Stimulated activated naive CD8-positive, alpha-beta T cell treated with anti-CD3 and anti-CD28 coated beads, Interleukin-15, Interleukin-2, amounts not matched to agents 100 ng/mL and 50 ng/mL, for 24 hours (primary cell): Measurements from ENCODE around the gene LY6G6D.
A peak's percentile ranks its signal among the peaks of the same experiment; 100 is the strongest.

Experiments
- H3K27ac Mint-ChIP-seq: one replicate; pipeline ENCODE4 v1.8.0; 2021; ENCODE audit warnings: mild to moderate bottlenecking, mixed read lengths
- H3K27me3 Mint-ChIP-seq: one replicate; pipeline ENCODE4 v1.8.0; 2021; ENCODE audit warnings: mixed read lengths
- H3K36me3 Mint-ChIP-seq: one replicate; pipeline ENCODE4 v1.8.0; 2021; ENCODE audit warnings: low read depth, mixed read lengths
- H3K4me1 Mint-ChIP-seq: one replicate; pipeline ENCODE4 v1.8.0; 2021; ENCODE audit warnings: low read depth, mixed read lengths
- H3K4me3 Mint-ChIP-seq: one replicate; pipeline ENCODE4 v1.8.0; 2021; ENCODE audit warnings: mild to moderate bottlenecking, mixed read lengths
- H3K9me3 Mint-ChIP-seq: one replicate; pipeline ENCODE4 v1.8.0; 2021; ENCODE audit warnings: mixed read lengths

Gene LY6G6D

GRCh38 chr6:31687860-31688693 lies 27.1 kb upstream of the LY6G6D start:
- Mint-ChIP-seq H3K4me1 (peaks cover 16% of the 10 kb centered on the region), H3K27ac (no peak overlapping the region), H3K36me3 (peaks cover 30% of the 10 kb centered on the region), H3K4me3 (no peak overlapping the region), H3K27me3 (no peaks in the 10 kb centered on the region), H3K9me3 (no peaks in the 10 kb centered on the region)

- H3K9me3 Mint-ChIP-seq = no peaks in the 10 kb centered on the region
- peaks cover 33% of the 10 kb centered on the region for H3K36me3 Mint-ChIP-seq
- H3K4me3 Mint-ChIP-seq = no peak overlapping the region
- H3K27ac Mint-ChIP-seq = peak overlapping the region; percentile 49
- H3K27me3 Mint-ChIP-seq = no peaks in the 10 kb centered on the region
- H3K4me1 Mint-ChIP-seq = peaks cover 16% of the 10 kb centered on the region
These were observed 25.7 kb upstream of the LY6G6D start for GRCh38 chr6:31689249-31690110.

GRCh38 chr6:31690231-31691077 lies 24.7 kb upstream of the LY6G6D start:
- H3K27ac Mint-ChIP-seq = peak overlapping the region; percentile 60
- H3K36me3 Mint-ChIP-seq = peaks cover 41% of the 10 kb centered on the region
- no peaks in the 10 kb centered on the region for H3K9me3 Mint-ChIP-seq
- H3K4me3 Mint-ChIP-seq = no peak overlapping the region
- no peaks in the 10 kb centered on the region for H3K27me3 Mint-ChIP-seq
- H3K4me1 Mint-ChIP-seq = peaks cover 16% of the 10 kb centered on the region

- Mint-ChIP-seq H3K4me3 (no peak overlapping the region), H3K9me3 (no peaks in the 10 kb centered on the region), H3K36me3 (peaks cover 41% of the 10 kb centered on the region), H3K27ac (peak overlapping the region; percentile 60), H3K27me3 (no peaks in the 10 kb centered on the region), H3K4me1 (peaks cover 16% of the 10 kb centered on the region)
These were observed 24.1 kb upstream of the LY6G6D start for GRCh38 chr6:31691078-31691463.

GRCh38 chr6:31691564-31692108 lies 23.5 kb upstream of the LY6G6D start:
- no peak overlapping the region for H3K4me3 Mint-ChIP-seq
- no peak overlapping the region for H3K27ac Mint-ChIP-seq
- peaks cover 45% of the 10 kb centered on the region for H3K36me3 Mint-ChIP-seq
- H3K27me3 Mint-ChIP-seq = no peaks in the 10 kb centered on the region
- peaks cover 16% of the 10 kb centered on the region for H3K4me1 Mint-ChIP-seq
- H3K9me3 Mint-ChIP-seq = no peaks in the 10 kb centered on the region

- Mint-ChIP-seq H3K9me3 (no peaks in the 10 kb centered on the region), H3K27ac (no peak overlapping the region), H3K4me3 (no peak overlapping the region), H3K36me3 (peaks cover 45% of the 10 kb centered on the region), H3K27me3 (no peaks in the 10 kb centered on the region), H3K4me1 (peaks cover 17% of the 10 kb centered on the region)
These were observed 22.8 kb upstream of the LY6G6D start for GRCh38 chr6:31692353-31692752.

- H3K4me1 Mint-ChIP-seq = peaks cover 23% of the 10 kb centered on the region
These were observed 22.3 kb upstream of the LY6G6D start for GRCh38 chr6:31692886-31693285.

GRCh38 chr6:31693535-31693934 lies 21.6 kb upstream of the LY6G6D start:
- Mint-ChIP-seq H3K36me3 (peaks cover 48% of the 10 kb centered on the region), H3K27ac (no peak overlapping the region), H3K4me3 (no peak overlapping the region), H3K4me1 (peaks cover 25% of the 10 kb centered on the region), H3K9me3 (no peaks in the 10 kb centered on the region), H3K27me3 (no peaks in the 10 kb centered on the region)

More at GRCh38 chr6:31692886-31693285, 22.3 kb upstream of the LY6G6D start:
- Mint-ChIP-seq H3K27me3 (no peaks in the 10 kb centered on the region), H3K4me3 (no peak overlapping the region), H3K27ac (no peak overlapping the region), H3K36me3 (peaks cover 47% of the 10 kb centered on the region), H3K9me3 (no peaks in the 10 kb centered on the region)

- Mint-ChIP-seq H3K9me3 (no peaks in the 10 kb centered on the region), H3K27me3 (no peaks in the 10 kb centered on the region), H3K4me3 (no peak overlapping the region), H3K27ac (peak overlapping the region; percentile 26), H3K36me3 (peaks cover 42% of the 10 kb centered on the region), H3K4me1 (peaks cover 27% of the 10 kb centered on the region)
These were observed 17.6 kb upstream of the LY6G6D start for GRCh38 chr6:31697555-31697954.

- peaks cover 31% of the 10 kb centered on the region for H3K4me1 Mint-ChIP-seq
- H3K9me3 Mint-ChIP-seq = no peaks in the 10 kb centered on the region
- H3K36me3 Mint-ChIP-seq = peaks cover 26% of the 10 kb centered on the region
- peak overlapping the region; percentile 32 for H3K27ac Mint-ChIP-seq
- peak overlapping the region; percentile 100 for H3K4me3 Mint-ChIP-seq
- no peaks in the 10 kb centered on the region for H3K27me3 Mint-ChIP-seq
These were observed 14.3 kb upstream of the LY6G6D start for GRCh38 chr6:31700740-31701401.

- Mint-ChIP-seq H3K36me3 (peaks cover 21% of the 10 kb centered on the region), H3K27me3 (no peaks in the 10 kb centered on the region), H3K4me3 (peak overlapping the region; percentile 100), H3K27ac (peak overlapping the region; percentile 98), H3K9me3 (no peaks in the 10 kb centered on the region), H3K4me1 (peaks cover 31% of the 10 kb centered on the region)
These were observed 13.3 kb upstream of the LY6G6D start for GRCh38 chr6:31701666-31702404.

- Mint-ChIP-seq H3K4me1 (peaks cover 29% of the 10 kb centered on the region), H3K9me3 (no peaks in the 10 kb centered on the region), H3K27ac (peak overlapping the region; percentile 98), H3K27me3 (no peaks in the 10 kb centered on the region), H3K36me3 (peaks cover 17% of the 10 kb centered on the region), H3K4me3 (peak overlapping the region; percentile 100)
These were observed 12.7 kb upstream of the LY6G6D start for GRCh38 chr6:31702405-31702818.
